ENCODE measurements around the gene SMURF2.

GRCh38 chr17:64506576-64507412 lies 155.3 kb downstream of the SMURF2 start, which contains the start of gene CEP95:
- TF ChIP-seq GATA2 (IDR thresholded peaks at IDR 0.05; ENCODE audit: low read depth, low read length) (no peak), GATA3 (IDR thresholded peaks at IDR 0.05; ENCODE audit: low read depth, low read length) (no peak)
